ENCODE data around the gene MAN1B1. TPM values are rescaled to one million over a fixed set of nuclear protein-coding genes. Genes with fewer than 3 reads are reported as not detected.

MAN1B1 gene
- total RNA-seq, 1 experiment from 2014 or later: 50.9 TPM

DNA sequence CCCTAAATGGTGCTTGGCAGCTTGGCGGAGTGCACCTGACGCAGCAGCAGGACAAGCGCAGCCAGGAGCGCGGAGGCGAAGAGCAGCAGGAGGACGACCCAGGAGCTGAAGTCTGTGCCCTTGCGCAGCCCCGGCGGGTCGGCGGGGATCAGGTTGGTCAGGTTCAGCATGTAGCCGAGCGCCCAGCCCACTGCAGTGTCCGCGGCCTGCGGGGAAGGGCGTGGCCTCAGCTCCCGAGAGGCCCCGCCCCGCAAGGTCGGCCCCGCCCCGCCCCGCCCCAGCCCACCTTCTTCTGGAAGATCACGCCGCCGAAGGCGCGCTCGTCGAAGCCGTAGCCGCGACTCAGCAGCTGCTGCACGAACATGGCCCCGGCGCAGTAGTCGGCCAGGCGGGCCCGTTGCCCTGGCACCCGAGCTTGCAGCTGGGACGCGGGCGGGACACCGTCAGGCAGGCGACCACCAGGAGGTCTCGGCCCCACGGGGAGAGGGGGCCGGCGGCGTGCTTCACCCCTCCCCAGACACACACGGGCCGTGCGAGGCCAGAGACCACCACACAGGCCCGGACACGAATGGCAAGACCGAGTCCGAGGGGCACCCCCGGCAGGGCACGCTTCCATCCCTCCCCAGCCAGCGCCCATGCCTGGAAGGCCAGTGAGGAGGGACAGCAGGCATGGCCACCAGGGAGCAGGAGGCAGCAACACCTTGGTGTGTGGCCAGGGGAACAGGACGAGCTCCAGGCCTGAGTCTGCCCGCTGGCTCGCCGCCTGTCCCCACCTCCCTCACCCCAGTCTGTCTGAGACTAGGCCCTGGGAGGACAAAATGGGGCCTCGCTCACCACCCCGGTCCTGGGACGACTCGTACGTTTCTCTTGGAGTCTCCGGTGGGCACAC lies 37.9 kb upstream of the MAN1B1 start:
- Histone ChIP-seq H2AFZ (ENCODE audit: low read depth, low read length, poor library complexity, severe bottlenecking) (no peak overlapping the region), H3K79me2 (ENCODE audit: insufficient read depth, low read length) (peaks cover 16% of the 10 kb centered on the region; the same call in 1 of the 2 replicates), H3K4me2 (ENCODE audit: low read length) (no peak overlapping the region), H3K27ac (ENCODE audit: low read depth, low read length) (no peak overlapping the region), H4K20me1 (ENCODE audit: insufficient read depth) (no peaks in the 10 kb centered on the region), H3K9me2 (ENCODE audit: insufficient read depth) (no peaks in the 10 kb centered on the region), H3K9me3 (ENCODE audit: control insufficient read depth in 1 of 2, insufficient read depth in 1 of 2, low read depth in 1 of 2, low read length in 2 of 2) (no peaks in the 10 kb centered on the region), H3K4me1 (ENCODE audit: control insufficient read depth in 1 of 2, insufficient read depth in 2 of 2, low read length in 2 of 2) (peaks cover 17 to 33% of the 10 kb centered on the region in 2 experiments), H3K27me3 (ENCODE audit: insufficient read depth, low read length) (no peaks in the 10 kb centered on the region), H3K36me3 (ENCODE audit: control insufficient read depth in 1 of 2, insufficient read depth in 2 of 2, low read length in 2 of 2) (no peaks in the 10 kb centered on the region), H3K4me3 (replicated peaks in 1 of 2; ENCODE audit: low read depth in 1 of 2, low read length in 2 of 2) (no peak overlapping the region), H3K9ac (ENCODE audit: low read length) (no peak overlapping the region)
- DNase-seq (ENCODE audit: low read depth, low spot score): no peak
- ChIA-PET POLR2A (no interaction called here), RAD21 (ENCODE audit: low non-redundant PET in 1 of 2, low total read pairs in 2 of 2, uncharacterized antibody in 2 of 2, unreplicated experiment in 2 of 2) (interaction anchor here in 1 of 2 experiments (0.7 kb wide), 1 partner anchor 18 kb away, joined by 4 read pairs; no protein-coding TSS in a partner anchor), CTCF (interaction anchor here (0.6 to 1.8 kb wide), 5 partner anchors 14 to 188 kb away, joined by 3 to 10 read pairs (median 5); no protein-coding TSS in a partner anchor)
- ATAC-seq: no peak
- TF ChIP-seq, protein P1, sequence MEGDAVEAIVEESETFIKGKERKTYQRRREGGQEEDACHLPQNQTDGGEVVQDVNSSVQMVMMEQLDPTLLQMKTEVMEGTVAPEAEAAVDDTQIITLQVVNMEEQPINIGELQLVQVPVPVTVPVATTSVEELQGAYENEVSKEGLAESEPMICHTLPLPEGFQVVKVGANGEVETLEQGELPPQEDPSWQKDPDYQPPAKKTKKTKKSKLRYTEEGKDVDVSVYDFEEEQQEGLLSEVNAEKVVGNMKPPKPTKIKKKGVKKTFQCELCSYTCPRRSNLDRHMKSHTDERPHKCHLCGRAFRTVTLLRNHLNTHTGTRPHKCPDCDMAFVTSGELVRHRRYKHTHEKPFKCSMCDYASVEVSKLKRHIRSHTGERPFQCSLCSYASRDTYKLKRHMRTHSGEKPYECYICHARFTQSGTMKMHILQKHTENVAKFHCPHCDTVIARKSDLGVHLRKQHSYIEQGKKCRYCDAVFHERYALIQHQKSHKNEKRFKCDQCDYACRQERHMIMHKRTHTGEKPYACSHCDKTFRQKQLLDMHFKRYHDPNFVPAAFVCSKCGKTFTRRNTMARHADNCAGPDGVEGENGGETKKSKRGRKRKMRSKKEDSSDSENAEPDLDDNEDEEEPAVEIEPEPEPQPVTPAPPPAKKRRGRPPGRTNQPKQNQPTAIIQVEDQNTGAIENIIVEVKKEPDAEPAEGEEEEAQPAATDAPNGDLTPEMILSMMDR (IDR thresholded peaks at IDR 0.05 in 2 of 3, conservative IDR thresholded peaks at IDR 0.05 in 1 of 3; ENCODE audit: borderline replicate concordance in 1 of 3, insufficient read depth in 1 of 3, low read depth in 2 of 3, low read length in 2 of 3): no peak
- TF ChIP-seq ZNF274 (IDR thresholded peaks at IDR 0.05; ENCODE audit: low read depth, low read length) (no peak), SP1 (IDR thresholded peaks at IDR 0.05; ENCODE audit: low read depth) (no peak), FOSL1 (IDR thresholded peaks at IDR 0.05; ENCODE audit: low read depth) (no peak), EZH2phosphoT487 (IDR thresholded peaks at IDR 0.05; ENCODE audit: borderline replicate concordance) (no peak), SRF (IDR thresholded peaks at IDR 0.05; ENCODE audit: low read depth) (no peak), YY1 (IDR thresholded peaks at IDR 0.05; ENCODE audit: extremely low read depth, insufficient replicate concordance, low read depth, low read length) (no peak), EZH2 (IDR thresholded peaks at IDR 0.05) (no peak), EGR1 (IDR thresholded peaks at IDR 0.05; ENCODE audit: low read depth) (no peak), TCF7L2 (IDR thresholded peaks at IDR 0.05; ENCODE audit: borderline replicate concordance, extremely low read depth, insufficient read depth, insufficient read length) (no peak), POLR2AphosphoS5 (IDR thresholded peaks at IDR 0.05; ENCODE audit: low read depth, low read length) (no peak), ELF1 (IDR thresholded peaks at IDR 0.05; ENCODE audit: borderline replicate concordance, low read depth) (no peak), CBX3 (IDR thresholded peaks at IDR 0.05; ENCODE audit: low read depth) (no peak), ZFX (IDR thresholded peaks at IDR 0.05) (no peak)
- TF ChIP-seq, protein P2, sequence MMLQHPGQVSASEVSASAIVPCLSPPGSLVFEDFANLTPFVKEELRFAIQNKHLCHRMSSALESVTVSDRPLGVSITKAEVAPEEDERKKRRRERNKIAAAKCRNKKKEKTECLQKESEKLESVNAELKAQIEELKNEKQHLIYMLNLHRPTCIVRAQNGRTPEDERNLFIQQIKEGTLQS (IDR thresholded peaks at IDR 0.05): no peak
- TF ChIP-seq, protein P3, sequence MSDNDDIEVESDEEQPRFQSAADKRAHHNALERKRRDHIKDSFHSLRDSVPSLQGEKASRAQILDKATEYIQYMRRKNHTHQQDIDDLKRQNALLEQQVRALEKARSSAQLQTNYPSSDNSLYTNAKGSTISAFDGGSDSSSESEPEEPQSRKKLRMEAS (IDR thresholded peaks at IDR 0.05): no peak
- TF ChIP-seq, protein P4, sequence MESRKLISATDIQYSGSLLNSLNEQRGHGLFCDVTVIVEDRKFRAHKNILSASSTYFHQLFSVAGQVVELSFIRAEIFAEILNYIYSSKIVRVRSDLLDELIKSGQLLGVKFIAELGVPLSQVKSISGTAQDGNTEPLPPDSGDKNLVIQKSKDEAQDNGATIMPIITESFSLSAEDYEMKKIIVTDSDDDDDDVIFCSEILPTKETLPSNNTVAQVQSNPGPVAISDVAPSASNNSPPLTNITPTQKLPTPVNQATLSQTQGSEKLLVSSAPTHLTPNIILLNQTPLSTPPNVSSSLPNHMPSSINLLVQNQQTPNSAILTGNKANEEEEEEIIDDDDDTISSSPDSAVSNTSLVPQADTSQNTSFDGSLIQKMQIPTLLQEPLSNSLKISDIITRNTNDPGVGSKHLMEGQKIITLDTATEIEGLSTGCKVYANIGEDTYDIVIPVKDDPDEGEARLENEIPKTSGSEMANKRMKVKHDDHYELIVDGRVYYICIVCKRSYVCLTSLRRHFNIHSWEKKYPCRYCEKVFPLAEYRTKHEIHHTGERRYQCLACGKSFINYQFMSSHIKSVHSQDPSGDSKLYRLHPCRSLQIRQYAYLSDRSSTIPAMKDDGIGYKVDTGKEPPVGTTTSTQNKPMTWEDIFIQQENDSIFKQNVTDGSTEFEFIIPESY (IDR thresholded peaks at IDR 0.05; ENCODE audit: extremely low read depth, insufficient replicate concordance, low read length): no peak
- intact Hi-C loops (cut with micrococcal nuclease): loop anchor here (5.0 kb wide), 1 partner anchor 178 kb away; the partner anchor contains the start of genes CYSRT1 and RNF224
- BruUV-seq (replicated peaks): no TSS peak

Measured in HCT116 (cell line).